ENCODE data around the gene VIL1.

GRCh38 chr2:218405746-218406208 is 13.1 kb upstream of the VIL1 start:
- TF ChIP-seq POLR2A (IDR thresholded peaks at IDR 0.05), result no peak
- no peak for TF ChIP-seq CTCF (IDR thresholded peaks at IDR 0.05)
- TF ChIP-seq EP300 (IDR thresholded peaks at IDR 0.05), result no peak

Measured in tibial nerve (tissue), 4 donors.